ENCODE data around the gene MCAM. TPM values are rescaled to one million over a fixed set of nuclear protein-coding genes. Genes with fewer than 3 reads are reported as not detected.

The MCAM gene
- total and polyA plus RNA-seq, 4 experiments from 2014 or later: 0.26 to 0.82 (median 0.34) TPM

DNA sequence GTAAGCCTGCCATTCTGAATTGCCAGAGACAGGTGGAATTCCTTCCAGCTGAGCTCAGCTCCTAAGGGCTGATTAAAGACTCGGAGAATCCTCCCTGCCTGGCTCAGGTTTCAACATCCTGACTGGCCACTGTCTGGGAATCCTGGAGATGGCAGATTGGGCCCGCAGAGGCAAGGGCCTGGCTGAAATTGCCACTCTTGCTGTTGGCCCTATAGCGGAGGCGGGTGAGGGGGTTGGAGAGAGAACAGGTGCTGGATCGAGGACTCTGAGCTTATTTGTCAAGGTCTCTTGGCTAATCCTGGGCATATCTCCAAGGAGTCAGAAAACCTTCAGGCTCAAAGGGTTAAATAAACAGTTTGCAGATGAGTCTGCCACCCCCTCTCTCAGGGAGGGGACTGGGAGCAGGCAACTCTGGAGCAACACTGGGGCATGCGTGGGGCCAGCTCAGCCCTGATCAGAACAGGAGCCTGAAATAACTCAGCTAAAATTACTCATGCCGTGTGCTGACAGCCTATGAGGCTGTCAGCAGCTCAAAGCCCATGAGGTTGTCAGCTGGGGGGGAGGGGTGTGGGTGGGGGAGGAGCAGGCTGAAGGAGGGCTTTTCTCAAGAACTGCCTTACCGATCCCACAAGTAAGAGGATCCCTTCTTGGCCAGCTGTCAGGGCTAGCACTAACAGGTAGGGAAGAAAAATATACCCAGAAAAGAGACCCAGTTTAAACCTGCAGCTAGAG is 44.3 kb upstream of the MCAM start:
- Mint-ChIP-seq H3K9me3 (no peaks in the 10 kb centered on the region), H3K27me3 (peaks cover 13 to 25% of the 10 kb centered on the region in 2 donors), H3K36me3 (no peaks in the 10 kb centered on the region), H3K4me3 (no peak overlapping the region), H3K27ac (peak overlapping the region in 1 of 7 donors; percentile 63), H3K4me1 (peaks cover 6 to 30% (median 12%) of the 10 kb centered on the region in 4 donors)
- intact Hi-C loops (cut with micrococcal nuclease): no loop called here
- Histone ChIP-seq H3K27ac (ENCODE audit: low read depth, low read length) (no peak overlapping the region), H3K4me3 (ENCODE audit: low read length in 2 of 2) (no peak overlapping the region), H3K36me3 (ENCODE audit: insufficient read depth, low read length) (no peaks in the 10 kb centered on the region), H3K9me3 (ENCODE audit: control insufficient read depth in 1 of 2, low read length in 2 of 2) (no peaks in the 10 kb centered on the region), H3K27me3 (ENCODE audit: insufficient read depth, low read length) (peaks cover 14% of the 10 kb centered on the region), H3K4me1 (ENCODE audit: insufficient read depth, low read length) (peaks cover 7% of the 10 kb centered on the region)
- ChIA-PET CTCF (ENCODE audit: partially characterized antibody) (interaction anchor here (0.8 to 2.8 kb wide), 3 partner anchors 20 to 368 kb away, joined by 3 to 10 read pairs (median 4); partner anchors contain the start of genes NECTIN1 and USP2), POLR2A (ENCODE audit: partially characterized antibody) (no interaction called here)
- DNase-seq: no peak

DNA sequence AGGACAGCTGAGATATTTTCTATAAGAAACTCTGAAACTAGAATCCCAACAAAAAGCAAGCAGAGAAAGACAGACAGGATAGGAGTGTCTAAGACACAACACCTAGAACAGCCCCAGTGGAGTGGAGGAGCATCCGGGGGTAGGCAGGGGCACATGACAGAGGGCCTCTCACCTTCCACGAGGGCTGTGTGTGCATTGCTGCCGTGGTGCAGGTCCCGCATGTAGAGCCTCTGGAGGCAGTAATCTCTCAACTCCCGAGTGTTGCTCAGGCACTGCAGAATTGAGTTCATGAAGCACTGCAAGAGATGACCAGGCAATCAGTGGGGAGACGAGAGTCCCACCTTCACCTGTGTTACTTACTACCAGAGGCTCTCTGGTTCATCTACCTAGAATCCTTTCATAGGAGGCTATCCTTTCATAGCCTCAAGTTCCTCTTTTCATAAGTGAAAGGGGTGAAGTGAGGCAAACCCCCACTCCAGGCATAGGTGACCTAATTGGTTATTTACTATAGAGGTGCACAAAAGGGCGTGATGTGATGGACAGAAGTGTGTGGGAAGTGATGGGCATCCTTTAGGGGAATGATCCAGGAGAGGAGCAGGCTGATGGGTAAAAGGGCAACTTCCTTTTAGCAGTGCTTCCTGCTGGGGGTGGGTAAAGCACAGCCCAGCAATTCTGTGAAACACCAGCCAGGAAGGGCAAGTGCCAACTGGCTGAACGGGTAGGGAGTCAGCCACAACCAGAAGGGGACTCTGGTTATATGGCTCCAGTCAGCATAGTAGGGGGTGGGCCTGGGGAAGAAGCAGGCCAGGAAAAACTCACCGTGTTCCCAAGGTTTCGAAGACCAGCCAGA is 42.7 kb upstream of the MCAM start:
- H3K27ac ChIP-seq (ENCODE audit: low read depth, low read length): no peak overlapping the region
- H3K36me3 ChIP-seq (ENCODE audit: insufficient read depth, low read length): no peaks in the 10 kb centered on the region
- H3K27ac Mint-ChIP-seq: no peak overlapping the region
- intact Hi-C loops (cut with micrococcal nuclease): no loop called here
- no peaks in the 10 kb centered on the region for H3K9me3 Mint-ChIP-seq
- CTCF ChIA-PET (ENCODE audit: partially characterized antibody): interaction anchor here (0.7 to 4.7 kb wide), 4 partner anchors 9 to 37 kb away, joined by 3 to 179 read pairs (median 5); partner anchors contain the start of gene USP2
- POLR2A ChIA-PET (ENCODE audit: partially characterized antibody): no interaction called here
- peaks cover 4 to 15% of the 10 kb centered on the region in 2 donors for H3K27me3 Mint-ChIP-seq
- H3K4me3 Mint-ChIP-seq: no peak overlapping the region
- H3K4me1 Mint-ChIP-seq: peaks cover 8 to 27% (median 12%) of the 10 kb centered on the region in 4 donors
- DNase-seq: no peak
- H3K27me3 ChIP-seq (ENCODE audit: insufficient read depth, low read length): peaks cover 4% of the 10 kb centered on the region
- no peak overlapping the region for H3K4me3 ChIP-seq (ENCODE audit: low read length in 2 of 2)
- no peaks in the 10 kb centered on the region for H3K9me3 ChIP-seq (ENCODE audit: control insufficient read depth in 1 of 2, low read length in 2 of 2)
- H3K4me1 ChIP-seq (ENCODE audit: insufficient read depth, low read length): peaks cover 9% of the 10 kb centered on the region
- no peaks in the 10 kb centered on the region for H3K36me3 Mint-ChIP-seq

DNA sequence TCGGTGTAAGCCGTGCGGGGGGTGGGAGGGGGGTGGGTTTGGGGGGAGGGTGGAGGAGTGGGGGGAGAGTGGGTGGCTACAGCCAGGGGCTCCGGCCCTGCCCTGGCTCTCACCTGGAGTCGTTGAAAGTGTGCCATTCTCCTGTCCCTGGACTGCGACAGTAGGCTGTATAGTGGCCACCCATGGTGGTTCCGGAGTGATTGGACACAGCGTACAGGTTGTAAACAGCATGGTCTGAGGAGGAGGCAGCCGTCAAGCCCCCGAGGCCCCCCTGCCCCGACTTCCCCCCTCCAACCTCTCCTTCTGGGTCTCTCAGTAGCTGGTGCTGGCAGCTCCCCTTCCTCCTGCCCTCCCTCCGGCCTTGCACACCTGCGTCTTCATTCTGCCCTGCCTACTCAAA is 40.1 kb upstream of the MCAM start:
- Mint-ChIP-seq H3K27me3 (peaks cover 6 to 8% of the 10 kb centered on the region in 2 donors), H3K4me1 (peaks cover 3 to 12% (median 6%) of the 10 kb centered on the region in 4 donors), H3K4me3 (peak overlapping the region; percentile 39 to 80 (median 64)), H3K9me3 (no peaks in the 10 kb centered on the region), H3K36me3 (no peaks in the 10 kb centered on the region), H3K27ac (peak overlapping the region in 4 of 7 donors; percentile 28 to 87 (median 41))
- no peaks in the 10 kb centered on the region for H3K27me3 ChIP-seq (ENCODE audit: insufficient read depth, low read length)
- intact Hi-C loops (cut with micrococcal nuclease): no loop called here
- H3K4me3 ChIP-seq (ENCODE audit: low read length in 2 of 2): no peak overlapping the region
- no peaks in the 10 kb centered on the region for H3K36me3 ChIP-seq (ENCODE audit: insufficient read depth, low read length)
- no peak for DNase-seq
- H3K9me3 ChIP-seq (ENCODE audit: control insufficient read depth in 1 of 2, low read length in 2 of 2): no peaks in the 10 kb centered on the region
- ChIA-PET CTCF (ENCODE audit: partially characterized antibody) (interaction anchor here (0.6 to 4.7 kb wide), 16 partner anchors 8 to 1420 kb away, joined by 4 to 179 read pairs (median 10); partner anchors contain the start of genes C1QTNF5, MFRP, NECTIN1 and USP2), POLR2A (ENCODE audit: partially characterized antibody) (interaction anchor here (3.7 kb wide), 1 partner anchor 24 kb away, joined by 16 read pairs; the partner anchor contains the start of gene USP2)
- peaks cover 5% of the 10 kb centered on the region for H3K4me1 ChIP-seq (ENCODE audit: insufficient read depth, low read length)
- H3K27ac ChIP-seq (ENCODE audit: low read depth, low read length): no peak overlapping the region

DNA sequence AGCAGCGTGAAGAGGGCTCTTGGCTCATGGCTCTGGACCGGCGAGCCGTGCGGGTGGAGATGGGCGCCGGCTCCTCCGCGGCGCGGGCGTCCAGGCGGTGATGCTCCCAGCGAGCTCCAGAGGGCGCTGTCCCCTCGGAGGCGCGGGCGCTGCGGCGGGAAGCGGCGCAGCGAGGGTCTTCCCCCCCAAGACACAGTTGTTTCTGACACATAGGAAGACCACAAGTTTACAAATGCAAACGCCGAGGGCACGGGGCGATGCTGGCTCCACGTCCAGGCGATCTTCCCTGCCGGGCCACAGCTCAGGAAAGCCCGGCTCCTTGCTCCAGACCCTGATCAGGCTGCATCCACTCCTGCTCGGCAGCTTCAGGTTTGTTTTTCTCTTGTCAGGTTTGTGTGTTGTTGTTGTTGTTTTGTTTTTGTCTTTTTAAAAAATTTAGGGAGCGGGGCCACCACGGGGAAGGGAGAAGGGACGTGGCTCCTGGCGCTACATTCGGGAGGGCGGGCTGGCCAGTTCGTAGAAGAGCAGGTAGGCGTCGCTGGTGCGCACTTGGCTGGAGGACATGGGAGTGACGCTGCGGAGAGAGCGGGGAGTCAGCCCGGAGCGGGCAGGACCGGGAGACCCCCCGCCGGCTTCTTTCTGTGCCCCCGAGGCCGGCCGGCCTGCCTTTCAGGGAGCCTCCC is 39.6 kb upstream of the MCAM start:
- H3K4me3 ChIP-seq (ENCODE audit: low read length in 2 of 2): peak overlapping the region; percentile 59 to 78
- H3K9me3 ChIP-seq (ENCODE audit: control insufficient read depth in 1 of 2, low read length in 2 of 2): no peaks in the 10 kb centered on the region
- peak overlapping the region; percentile 86 to 95 (median 91) for H3K4me3 Mint-ChIP-seq
- peak; percentile 69 to 75 (median 72) for DNase-seq
- peaks cover 3 to 11% (median 6%) of the 10 kb centered on the region in 4 donors for H3K4me1 Mint-ChIP-seq
- H3K27me3 Mint-ChIP-seq: peaks cover 7 to 8% of the 10 kb centered on the region in 2 donors
- no peaks in the 10 kb centered on the region for H3K36me3 ChIP-seq (ENCODE audit: insufficient read depth, low read length)
- no peaks in the 10 kb centered on the region for H3K27me3 ChIP-seq (ENCODE audit: insufficient read depth, low read length)
- CTCF ChIA-PET (ENCODE audit: partially characterized antibody): interaction anchor here (1.0 to 4.7 kb wide), 22 partner anchors 8 to 1419 kb away, joined by 3 to 179 read pairs (median 6); partner anchors contain the start of genes C1QTNF5, MFRP, NECTIN1 and RNF26
- POLR2A ChIA-PET (ENCODE audit: partially characterized antibody): interaction anchor here (3.7 kb wide), 1 partner anchor 25 kb away, joined by 16 read pairs; the partner anchor contains the start of gene USP2
- no peaks in the 10 kb centered on the region for H3K9me3 Mint-ChIP-seq
- H3K36me3 Mint-ChIP-seq: no peaks in the 10 kb centered on the region
- H3K4me1 ChIP-seq (ENCODE audit: insufficient read depth, low read length): peaks cover 5% of the 10 kb centered on the region
- H3K27ac ChIP-seq (ENCODE audit: low read depth, low read length): peak overlapping the region; percentile 23
- H3K27ac Mint-ChIP-seq: peak overlapping the region in 6 of 7 donors; percentile 75 to 94 (median 92)
- intact Hi-C loops (cut with micrococcal nuclease): loop anchor here (1.0 kb wide), 3 partner anchors 18 to 178 kb away; partner anchors contain the start of gene USP2

DNA sequence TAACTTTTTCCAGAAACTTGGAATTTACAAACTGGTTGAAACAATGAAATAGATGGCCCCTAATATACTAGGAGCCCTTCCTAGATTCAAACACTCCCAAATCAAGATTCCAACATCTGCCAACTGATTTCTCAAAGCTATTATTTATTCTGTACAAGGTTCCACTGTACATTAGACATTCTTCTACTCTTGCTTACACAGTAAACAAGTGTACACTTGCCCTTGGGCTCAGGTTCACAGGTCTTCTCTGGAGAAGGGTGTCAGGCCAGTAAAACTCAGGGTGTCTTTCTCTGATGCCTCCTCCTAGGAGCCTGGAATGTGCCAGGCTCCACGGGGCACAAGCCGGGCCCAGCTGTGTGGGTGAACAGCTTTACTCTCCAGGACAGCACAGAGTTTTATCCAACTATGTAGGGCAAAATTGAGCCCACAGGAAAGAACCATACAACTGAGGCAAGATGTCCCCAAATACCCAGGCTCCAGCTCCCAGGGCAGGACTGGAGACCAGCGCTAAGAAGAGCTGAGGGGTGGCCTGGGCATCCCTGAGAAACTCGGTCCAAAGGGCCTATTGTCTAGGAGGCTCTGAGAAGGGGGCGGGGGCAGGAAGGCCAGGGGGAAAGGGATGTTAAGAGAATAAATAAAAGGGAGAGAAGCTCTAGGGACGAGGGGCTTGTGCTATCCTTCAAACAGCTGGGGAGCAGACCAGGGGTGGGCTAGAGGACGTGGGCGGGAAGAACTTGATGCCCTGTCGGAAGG is 38.3 kb upstream of the MCAM start:
- no peak overlapping the region for H3K27ac ChIP-seq (ENCODE audit: low read depth, low read length)
- H3K36me3 Mint-ChIP-seq: no peaks in the 10 kb centered on the region
- peaks cover 3 to 12% (median 7%) of the 10 kb centered on the region in 4 donors for H3K4me1 Mint-ChIP-seq
- ChIA-PET POLR2A (ENCODE audit: partially characterized antibody) (interaction anchor here (3.7 kb wide), 1 partner anchor 26 kb away, joined by 16 read pairs; the partner anchor contains the start of gene USP2), CTCF (ENCODE audit: partially characterized antibody) (interaction anchor here (1.0 to 4.7 kb wide), 18 partner anchors 9 to 374 kb away, joined by 3 to 179 read pairs (median 9); partner anchors contain the start of genes C1QTNF5, MFRP, NECTIN1 and USP2)
- no peak overlapping the region for H3K27ac Mint-ChIP-seq
- no peak for DNase-seq
- peaks cover 7 to 9% of the 10 kb centered on the region in 2 donors for H3K27me3 Mint-ChIP-seq
- intact Hi-C loops (cut with micrococcal nuclease): no loop called here
- H3K4me1 ChIP-seq (ENCODE audit: insufficient read depth, low read length): peaks cover 7% of the 10 kb centered on the region
- H3K36me3 ChIP-seq (ENCODE audit: insufficient read depth, low read length): no peaks in the 10 kb centered on the region
- H3K9me3 ChIP-seq (ENCODE audit: control insufficient read depth in 1 of 2, low read length in 2 of 2): no peaks in the 10 kb centered on the region
- no peak overlapping the region for H3K4me3 ChIP-seq (ENCODE audit: low read length in 2 of 2)
- peak overlapping the region in 7 of 8 donors; percentile 16 to 91 (median 59) for H3K4me3 Mint-ChIP-seq
- no peaks in the 10 kb centered on the region for H3K9me3 Mint-ChIP-seq
- no peaks in the 10 kb centered on the region for H3K27me3 ChIP-seq (ENCODE audit: insufficient read depth, low read length)

DNA sequence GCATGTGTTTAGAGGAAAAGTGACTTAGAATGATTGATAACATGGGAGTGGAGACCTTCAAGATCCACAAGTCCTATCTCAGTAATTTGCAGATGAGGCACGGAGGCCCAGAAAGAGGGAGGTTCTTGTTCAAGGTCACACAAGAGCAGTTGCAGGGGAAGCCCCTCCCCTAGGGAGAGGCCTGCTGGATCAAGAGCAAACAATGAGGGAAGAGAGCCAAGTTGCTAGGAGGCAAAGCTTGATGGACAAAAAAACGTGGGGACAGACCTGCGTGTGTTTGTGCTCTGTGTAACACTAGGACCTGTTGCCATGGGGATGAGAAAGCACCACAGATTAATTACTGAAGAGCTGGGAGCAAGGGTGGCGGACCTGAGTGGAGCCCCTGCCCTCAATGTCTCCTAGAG is 35.9 kb upstream of the MCAM start:
- no peaks in the 10 kb centered on the region for H3K27me3 ChIP-seq (ENCODE audit: insufficient read depth, low read length)
- peaks cover 7 to 12% of the 10 kb centered on the region in 2 donors for H3K27me3 Mint-ChIP-seq
- no peaks in the 10 kb centered on the region for H3K36me3 Mint-ChIP-seq
- ChIA-PET POLR2A (ENCODE audit: partially characterized antibody) (interaction anchor here (0.6 kb wide), 1 partner anchor 251 kb away, joined by 3 read pairs; the partner anchor contains the start of gene DPAGT1), CTCF (ENCODE audit: partially characterized antibody) (interaction anchor here (1.3 to 2.3 kb wide), 4 partner anchors 23 to 124 kb away, joined by 3 to 9 read pairs (median 6); no protein-coding TSS in a partner anchor)
- H3K4me3 Mint-ChIP-seq: no peak overlapping the region
- H3K4me1 Mint-ChIP-seq: peaks cover 3 to 16% (median 10%) of the 10 kb centered on the region in 4 donors
- no peak overlapping the region for H3K27ac ChIP-seq (ENCODE audit: low read depth, low read length)
- DNase-seq: no peak
- no peak overlapping the region for H3K4me3 ChIP-seq (ENCODE audit: low read length in 2 of 2)
- H3K4me1 ChIP-seq (ENCODE audit: insufficient read depth, low read length): peaks cover 11% of the 10 kb centered on the region
- peak overlapping the region in 1 of 7 donors; percentile 21 for H3K27ac Mint-ChIP-seq
- intact Hi-C loops (cut with micrococcal nuclease): no loop called here
- H3K9me3 Mint-ChIP-seq: no peaks in the 10 kb centered on the region
- no peaks in the 10 kb centered on the region for H3K36me3 ChIP-seq (ENCODE audit: insufficient read depth, low read length)
- no peaks in the 10 kb centered on the region for H3K9me3 ChIP-seq (ENCODE audit: control insufficient read depth in 1 of 2, low read length in 2 of 2)
